ENCODE data around the gene AFP. TPM values are rescaled to one million over a fixed set of nuclear protein-coding genes. Genes with fewer than 3 reads are reported as not detected.

AFP gene
- total RNA-seq, 1 donor from 2014 or later = not detected

DNA sequence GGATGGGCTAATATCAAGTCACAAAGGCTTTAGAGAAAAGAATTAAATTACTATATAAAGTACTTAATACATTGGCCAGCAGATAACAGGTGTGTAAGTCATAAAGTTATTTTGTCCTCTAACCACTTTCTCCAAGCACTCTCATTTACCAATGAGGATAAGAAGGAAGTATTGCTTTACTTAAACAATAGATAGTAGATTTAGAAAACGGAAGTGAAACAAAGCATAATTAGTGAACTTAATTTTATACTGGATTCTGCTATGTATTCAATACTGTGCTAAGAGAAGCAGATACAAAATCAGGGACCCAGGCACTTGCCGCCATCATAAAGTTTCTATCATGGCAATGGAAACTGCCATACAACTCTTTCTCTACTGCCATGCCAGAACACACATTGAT is 69.5 kb downstream of the AFP start:
- Mint-ChIP-seq H3K4me1 (no peaks in the 10 kb centered on the region), H3K27me3 (ENCODE audit: low read depth) (no peaks in the 10 kb centered on the region), H3K27ac (ENCODE audit: unreplicated experiment) (no peak overlapping the region), H3K36me3 (ENCODE audit: low read depth) (no peaks in the 10 kb centered on the region), H3K4me3 (no peak overlapping the region), H3K9me3 (no peaks in the 10 kb centered on the region)
- DNase-seq (ENCODE audit: low read depth, low spot score) = no peak
- TF ChIP-seq, protein P1, sequence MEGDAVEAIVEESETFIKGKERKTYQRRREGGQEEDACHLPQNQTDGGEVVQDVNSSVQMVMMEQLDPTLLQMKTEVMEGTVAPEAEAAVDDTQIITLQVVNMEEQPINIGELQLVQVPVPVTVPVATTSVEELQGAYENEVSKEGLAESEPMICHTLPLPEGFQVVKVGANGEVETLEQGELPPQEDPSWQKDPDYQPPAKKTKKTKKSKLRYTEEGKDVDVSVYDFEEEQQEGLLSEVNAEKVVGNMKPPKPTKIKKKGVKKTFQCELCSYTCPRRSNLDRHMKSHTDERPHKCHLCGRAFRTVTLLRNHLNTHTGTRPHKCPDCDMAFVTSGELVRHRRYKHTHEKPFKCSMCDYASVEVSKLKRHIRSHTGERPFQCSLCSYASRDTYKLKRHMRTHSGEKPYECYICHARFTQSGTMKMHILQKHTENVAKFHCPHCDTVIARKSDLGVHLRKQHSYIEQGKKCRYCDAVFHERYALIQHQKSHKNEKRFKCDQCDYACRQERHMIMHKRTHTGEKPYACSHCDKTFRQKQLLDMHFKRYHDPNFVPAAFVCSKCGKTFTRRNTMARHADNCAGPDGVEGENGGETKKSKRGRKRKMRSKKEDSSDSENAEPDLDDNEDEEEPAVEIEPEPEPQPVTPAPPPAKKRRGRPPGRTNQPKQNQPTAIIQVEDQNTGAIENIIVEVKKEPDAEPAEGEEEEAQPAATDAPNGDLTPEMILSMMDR (conservative IDR thresholded peaks at IDR 0.05) = no peak

Other genes starting within 250 kb of the AFP start
- gene ANKRD17, start 177.4 kb upstream of the AFP start, total RNA-seq = 87.9 and 91.3 TPM in 2 replicates
- gene ALB, start 31.9 kb upstream of the AFP start, total RNA-seq = 0.70 and 1.1 TPM in 2 replicates
- not detected in 2 replicates for gene AFM, start 45.5 kb downstream of the AFP start, total RNA-seq
- gene RASSF6, start 184.2 kb downstream of the AFP start, total RNA-seq = not detected in 2 replicates